GM15510 (cell line): Measurements from ENCODE around the gene RAB43.

ENCODE experiments used
- POLR2A ChIP-seq: IDR thresholded peaks from 3 replicates; pipeline ENCODE4 v1.6.1; 2011; ENCODE audit warnings: borderline replicate concordance; ENCODE audit not compliant: insufficient read length; ENCODE audit errors: extremely low read depth

RAB43 gene

DNA sequence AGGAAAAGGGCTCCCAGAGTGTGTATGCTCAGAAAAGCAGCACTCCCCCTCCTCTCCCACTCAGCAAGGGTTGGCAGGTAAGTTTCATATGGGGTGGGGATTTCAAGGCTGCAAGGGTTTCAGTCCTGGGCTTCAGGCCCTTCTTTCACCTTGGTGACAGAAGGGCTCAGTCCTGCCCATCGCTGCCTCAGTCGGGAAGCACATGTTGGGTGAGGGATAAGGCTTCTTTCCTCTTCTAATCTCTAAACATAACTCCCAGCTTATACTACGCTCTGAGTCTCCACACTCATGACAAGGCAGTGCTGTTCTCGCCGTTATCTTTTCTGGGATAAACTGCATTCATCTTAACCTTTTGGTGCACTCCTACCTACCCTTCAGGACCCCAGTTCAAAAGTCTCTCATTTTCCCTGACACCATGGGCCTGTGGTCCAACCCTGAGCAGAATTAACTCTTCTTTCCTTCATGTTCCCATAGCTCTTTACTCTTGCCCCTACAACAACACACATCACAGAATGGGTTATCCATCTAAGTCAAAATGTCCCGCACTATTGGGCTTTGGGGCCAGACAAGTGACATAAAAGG lies 17.0 kb downstream of the RAB43 start:
- TF ChIP-seq POLR2A = no peak

DNA sequence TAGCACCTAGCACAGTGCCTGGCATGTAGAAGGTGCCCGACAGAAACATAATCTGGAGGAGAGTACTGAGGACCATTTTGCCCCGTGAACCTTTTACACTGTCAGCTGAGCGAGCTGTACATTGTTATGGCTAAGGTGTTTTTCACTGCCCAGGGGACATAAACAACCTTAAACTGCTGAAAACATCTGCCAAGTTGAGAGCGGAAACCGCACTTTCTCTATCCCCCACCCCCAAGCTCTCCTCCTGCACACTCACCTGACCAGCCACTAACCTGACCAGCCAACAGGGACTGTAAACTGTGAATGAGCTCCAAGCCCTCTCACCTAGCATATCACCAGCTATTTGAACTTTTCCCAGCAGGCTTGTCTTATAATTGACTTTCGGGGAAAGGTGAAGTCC lies 17.6 kb downstream of the RAB43 start:
- no peak for TF ChIP-seq POLR2A

DNA sequence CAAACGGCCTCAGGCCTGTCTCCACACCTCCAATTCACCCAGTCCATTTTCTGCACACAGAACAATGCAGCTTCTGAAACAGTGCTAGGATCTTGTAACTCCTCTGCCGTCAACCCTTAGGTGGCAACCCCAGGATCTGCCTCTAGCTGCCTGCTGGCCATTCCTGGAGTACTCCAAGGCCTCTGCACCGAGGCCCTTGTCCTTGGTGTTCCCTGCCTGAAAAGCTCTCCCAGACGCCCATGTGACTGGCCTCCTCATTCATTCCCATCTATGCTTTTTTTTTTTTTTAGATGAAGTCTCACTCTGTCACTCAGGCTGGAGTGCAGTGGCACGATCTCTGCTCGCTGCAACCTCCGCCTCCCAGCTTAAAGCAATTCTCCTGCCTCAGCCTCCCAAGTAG lies 18.3 kb downstream of the RAB43 start:
- no peak for TF ChIP-seq POLR2A

DNA sequence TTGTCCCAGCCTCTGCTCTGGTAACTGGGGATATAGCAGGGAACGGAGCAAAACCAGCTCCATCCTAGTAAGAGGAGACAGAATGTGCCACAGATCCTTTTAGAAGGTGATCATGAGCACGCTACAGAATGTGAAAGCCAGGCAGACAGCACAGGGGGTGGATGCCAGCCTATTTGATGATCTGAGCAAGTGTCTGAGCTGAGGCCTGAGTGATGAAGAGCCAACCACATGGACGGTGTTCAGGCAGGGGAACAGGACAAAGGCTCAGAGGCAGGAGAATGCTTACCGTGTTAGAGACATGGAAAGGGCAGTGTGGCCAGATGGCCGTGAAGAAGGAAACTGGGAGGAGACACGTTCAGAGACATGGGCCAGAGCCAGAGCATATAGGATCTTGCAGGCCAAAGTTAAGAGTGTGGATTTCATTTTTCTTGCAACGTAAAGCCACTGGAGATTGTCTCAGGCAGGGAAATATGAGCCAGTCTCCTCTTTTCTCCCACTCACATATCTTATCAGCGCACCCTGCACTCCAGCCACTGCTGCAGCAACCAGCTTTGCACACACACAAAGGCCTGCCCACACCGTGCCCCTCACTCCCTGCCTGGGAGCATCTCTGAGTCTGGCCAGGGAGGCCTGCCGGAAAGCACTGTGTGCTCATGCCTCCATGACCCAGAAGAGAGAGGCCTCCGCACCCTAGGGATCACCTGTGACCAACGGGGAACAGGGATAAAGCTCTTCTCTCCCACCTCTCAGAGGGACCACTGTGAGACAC lies 20.1 kb downstream of the RAB43 start:
- no peak for TF ChIP-seq POLR2A

DNA sequence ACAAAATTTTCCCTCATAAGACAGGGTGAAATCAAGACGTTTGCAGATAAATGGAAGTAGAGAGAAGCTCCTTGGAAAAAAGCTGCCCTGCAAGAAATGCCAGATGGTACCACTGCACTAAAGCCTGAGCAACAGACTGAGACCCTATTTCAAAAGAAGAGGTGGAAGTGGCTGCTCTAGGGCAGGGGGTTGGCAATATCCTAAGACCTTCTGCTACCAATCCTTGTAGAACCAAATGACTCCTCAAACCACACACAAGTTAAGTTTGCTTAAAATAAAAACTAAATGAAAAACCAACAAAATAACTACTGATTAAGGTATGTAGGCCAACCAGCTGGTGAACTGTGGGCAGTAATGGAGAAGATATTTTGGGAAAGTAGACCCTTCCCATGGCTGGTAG lies 21.3 kb downstream of the RAB43 start:
- no peak for TF ChIP-seq POLR2A

DNA sequence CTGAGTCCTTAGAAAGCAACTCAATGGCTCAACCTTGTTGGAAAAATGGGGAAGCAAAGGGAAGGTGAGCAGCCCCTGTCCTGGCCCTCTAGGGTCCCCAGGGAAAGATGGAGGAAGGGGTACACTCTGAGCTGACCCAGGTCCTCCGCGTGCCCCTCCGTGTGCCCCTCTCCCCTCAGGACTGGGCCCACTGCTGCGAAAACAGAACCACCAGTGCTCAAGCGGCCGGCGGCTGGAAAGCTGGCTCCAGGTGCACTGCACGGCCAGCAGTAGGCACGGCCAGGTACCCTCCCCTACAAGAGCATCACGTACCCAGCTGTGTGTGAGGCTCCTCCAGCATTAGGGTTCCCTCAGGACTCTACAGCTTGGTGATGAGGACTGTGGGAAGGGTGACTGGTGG lies 26.3 kb downstream of the RAB43 start:
- no peak for TF ChIP-seq POLR2A

DNA sequence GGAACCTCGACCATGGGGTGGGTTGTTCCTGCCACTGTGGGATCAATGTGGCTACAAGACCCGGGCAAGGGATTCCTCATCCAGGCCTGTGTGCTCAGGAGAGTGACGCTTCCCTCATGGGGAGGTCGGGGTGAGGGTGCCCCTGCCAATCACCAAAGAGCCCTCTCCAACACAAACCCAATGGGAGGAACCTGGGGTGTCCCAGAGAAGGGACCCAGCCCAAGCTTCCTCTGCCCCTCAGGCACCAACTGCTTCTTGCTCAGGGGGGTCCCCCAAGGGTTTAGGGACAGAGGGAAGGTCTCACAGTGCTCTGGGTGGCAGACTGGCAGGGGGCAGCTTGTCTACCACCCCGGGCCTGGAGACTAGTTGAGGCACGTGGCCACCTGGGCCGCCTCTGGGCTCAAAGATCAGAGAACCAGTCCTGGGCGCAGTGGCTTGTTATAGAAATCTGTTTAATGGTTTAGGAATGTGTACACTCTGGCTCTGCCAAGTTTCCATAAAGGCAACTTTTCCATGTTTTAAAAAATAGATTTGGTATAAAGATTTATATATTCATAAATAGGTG lies 34.4 kb downstream of the RAB43 start:
- no peak for TF ChIP-seq POLR2A

DNA sequence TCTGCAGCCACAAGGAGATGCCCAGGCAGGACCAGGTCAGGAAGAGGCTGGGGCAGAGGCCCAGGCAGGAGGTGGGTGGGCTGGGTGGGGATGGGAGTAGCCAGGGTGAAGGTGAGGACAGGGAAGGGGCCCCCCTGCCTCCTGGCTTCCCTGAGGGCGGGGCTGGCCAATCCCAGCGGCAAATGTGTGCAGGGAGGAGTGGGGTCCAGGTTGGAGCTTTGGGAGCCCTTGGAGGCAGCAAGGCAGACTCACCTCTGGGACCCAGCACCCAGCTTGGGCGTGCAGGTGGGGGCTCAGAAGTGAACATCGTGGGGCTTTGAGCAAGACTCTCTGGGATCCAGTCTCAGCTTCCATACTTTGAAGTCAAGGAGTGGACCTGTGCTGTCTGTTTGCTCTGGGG lies 35.8 kb downstream of the RAB43 start:
- no peak for TF ChIP-seq POLR2A

DNA sequence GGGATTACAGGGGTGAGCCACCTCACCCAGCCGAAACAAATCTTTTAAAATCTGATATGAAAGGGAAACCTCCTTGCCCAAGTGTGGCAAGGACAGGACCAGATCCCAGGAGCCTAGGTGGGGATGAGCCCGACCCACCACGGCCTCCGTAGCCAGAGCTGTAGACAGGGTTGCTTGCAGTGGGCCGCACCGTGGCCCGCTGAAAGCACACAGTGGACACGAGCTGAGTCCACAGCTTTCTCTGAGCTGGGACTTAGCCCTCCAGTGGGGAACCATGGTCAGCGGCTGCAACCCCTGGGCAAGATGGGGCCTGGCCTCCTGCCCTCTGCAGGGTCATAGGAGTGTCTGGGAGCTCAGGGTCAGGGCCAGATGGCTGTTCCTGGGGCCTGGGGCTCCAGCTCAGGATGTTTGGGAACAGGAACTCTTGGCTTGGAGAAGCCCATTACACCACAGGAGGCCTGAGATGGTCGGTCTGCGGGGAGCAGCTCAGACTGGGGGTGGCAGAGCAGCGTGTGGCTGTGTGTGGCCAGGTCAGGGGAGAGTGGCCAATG lies 36.4 kb downstream of the RAB43 start:
- TF ChIP-seq POLR2A = no peak

DNA sequence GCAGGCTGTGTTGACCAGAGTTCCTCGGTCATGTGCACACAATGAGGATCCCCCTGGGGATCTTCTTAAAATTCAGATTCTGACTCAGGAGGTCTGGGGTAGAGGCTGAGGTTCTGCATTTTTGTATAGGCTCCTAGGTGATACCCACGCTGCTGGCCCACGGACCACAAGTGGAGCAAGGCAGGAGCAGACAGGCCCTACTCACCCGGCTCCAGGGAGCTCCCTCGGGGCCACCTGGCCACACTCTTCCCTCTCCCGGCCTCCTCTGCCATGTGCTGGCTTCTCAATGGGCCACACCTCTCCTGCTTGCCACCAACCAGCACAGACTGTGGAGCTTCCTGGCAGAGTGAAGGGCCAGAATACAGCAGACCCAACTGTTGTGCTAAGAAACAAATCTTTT lies 37.1 kb downstream of the RAB43 start:
- TF ChIP-seq POLR2A = no peak

DNA sequence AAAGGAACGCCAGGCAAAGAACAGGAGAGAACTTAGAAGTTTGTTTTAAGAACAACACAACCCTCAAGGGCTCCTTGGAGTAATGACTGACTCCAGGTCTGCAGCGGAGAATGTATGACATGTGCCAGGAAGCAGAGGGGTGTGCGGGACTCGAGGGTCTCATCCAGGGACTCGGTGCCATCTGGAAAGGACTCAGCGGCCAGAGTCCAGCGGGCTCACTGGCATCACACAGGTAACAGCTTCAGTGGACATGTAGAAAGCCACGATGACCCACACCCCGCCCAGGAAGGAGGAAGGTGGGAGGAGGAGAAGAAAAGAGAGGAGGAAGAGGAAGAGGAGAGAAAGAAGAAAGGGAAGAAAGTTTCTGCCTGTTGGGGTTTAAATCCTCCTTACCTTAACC lies 39.6 kb downstream of the RAB43 start:
- TF ChIP-seq POLR2A = no peak

DNA sequence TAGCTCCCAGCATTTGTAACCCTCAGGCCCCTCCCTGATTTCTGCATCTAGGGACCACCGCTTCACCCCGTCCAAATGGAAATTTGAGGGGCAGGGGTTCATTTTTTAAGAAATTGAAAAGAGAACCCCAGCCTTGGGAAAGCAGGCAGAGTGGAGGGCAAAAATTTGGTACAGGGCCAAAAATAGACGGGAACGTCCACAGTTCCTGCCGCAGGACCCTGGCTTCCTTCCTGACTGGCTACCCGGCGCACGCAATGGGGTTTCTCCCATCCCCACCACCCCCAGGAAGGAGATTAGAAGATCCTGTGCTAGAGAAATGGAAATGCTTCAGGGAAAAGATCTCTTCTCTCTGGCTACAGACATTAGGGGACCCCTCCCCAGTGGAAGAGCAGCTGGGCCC lies 40.1 kb downstream of the RAB43 start:
- no peak for TF ChIP-seq POLR2A

DNA sequence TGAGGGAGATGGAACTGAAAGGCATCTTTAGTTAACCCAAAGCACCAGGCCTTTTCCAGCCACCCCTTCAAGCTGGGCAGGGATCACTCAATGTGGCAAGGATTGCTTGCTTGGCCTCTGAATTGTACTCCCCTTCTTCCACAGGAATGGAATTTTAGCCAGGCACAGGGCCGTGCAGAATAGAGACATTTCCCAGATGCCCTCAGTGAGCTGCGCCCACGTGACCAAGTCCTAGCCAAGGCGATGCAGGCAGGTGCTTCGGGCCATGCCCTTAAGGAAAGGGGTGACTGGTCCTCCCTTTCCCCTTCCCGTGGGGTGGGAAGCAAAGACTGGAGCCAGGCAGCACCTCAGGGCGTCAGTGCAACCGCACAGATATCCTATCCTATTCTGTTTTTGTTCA lies 43.1 kb downstream of the RAB43 start:
- no peak for TF ChIP-seq POLR2A

DNA sequence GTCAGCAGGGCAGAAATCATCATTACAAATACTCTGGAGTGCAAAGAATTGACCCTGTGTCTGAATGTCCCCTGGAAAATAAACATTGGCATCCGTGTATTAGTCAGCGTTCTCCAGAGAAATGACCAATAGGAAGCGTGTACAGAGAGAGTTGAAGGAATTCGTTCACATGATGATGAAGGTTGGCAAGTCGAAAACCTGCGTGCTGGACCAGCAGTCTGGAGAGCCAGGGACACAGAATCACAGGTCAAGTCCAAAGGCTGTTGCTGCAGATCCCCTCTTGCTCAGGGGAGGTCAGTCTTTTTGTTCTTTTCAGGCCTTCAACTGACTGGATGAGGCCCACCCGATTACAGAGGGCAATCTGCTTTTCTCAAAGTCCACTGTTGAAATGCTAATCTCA lies 44.4 kb downstream of the RAB43 start:
- TF ChIP-seq POLR2A = no peak

DNA sequence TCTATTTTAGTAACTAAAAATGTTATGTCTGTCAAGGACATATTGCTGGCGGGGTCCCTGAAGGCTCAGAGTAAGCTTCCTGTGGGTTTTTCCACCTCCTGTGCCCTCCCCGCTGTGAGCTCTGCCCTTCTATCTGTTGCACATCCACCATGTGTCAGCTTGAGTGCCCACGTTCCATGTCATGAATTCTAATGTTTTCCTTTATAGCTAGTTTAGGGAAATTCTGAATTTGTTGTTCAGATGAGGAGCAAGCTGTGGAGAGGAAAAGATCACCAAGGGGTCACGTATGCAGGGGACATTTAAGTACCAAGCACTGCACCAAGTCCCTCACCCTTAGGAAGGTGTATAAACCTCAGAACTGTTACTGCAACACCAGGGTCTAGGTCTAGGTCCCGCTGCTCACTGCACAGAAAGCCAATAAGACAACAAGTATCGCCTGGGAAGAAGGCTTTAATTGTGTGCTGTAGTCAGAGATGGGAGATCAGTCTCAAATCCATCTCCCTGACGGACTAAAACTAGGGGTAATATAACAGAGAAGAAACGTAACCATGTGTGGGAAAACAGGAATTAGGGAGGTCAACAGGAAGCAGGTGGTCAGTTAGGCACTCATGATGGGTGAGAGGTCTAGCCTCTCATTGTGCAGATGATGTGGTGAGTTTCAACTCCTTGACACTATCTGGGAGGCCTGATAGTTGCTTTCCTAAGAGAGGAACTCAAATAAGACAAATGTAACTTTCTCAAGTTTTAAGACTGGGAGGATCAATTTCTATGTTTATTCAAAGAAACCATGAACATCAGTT lies 51.3 kb downstream of the RAB43 start:
- TF ChIP-seq POLR2A = no peak
